Activated naive CD8-positive, alpha-beta T cell (primary cell): ENCODE results near the gene MCAT.
A peak's percentile ranks its signal among the peaks of the same experiment; 100 is the strongest.
"Not testable (repeated sequence)": the region's sequence is repeated elsewhere in the genome, so short reads cannot be mapped to it uniquely, and the experiment has no call there.

Experiments used
- H3K27ac Mint-ChIP-seq: one replicate; pipeline ENCODE4 v1.8.0; 2021; ENCODE audit warnings: mixed read lengths
- H3K27me3 Mint-ChIP-seq: one replicate; pipeline ENCODE4 v1.8.0; 2021; ENCODE audit warnings: mixed read lengths
- H3K36me3 Mint-ChIP-seq: one replicate; pipeline ENCODE4 v1.8.0; 2021; ENCODE audit warnings: mixed read lengths
- H3K4me1 Mint-ChIP-seq: one replicate; pipeline ENCODE4 v1.8.0; 2021; ENCODE audit warnings: low read depth, mixed read lengths
- H3K4me3 Mint-ChIP-seq: one replicate; pipeline ENCODE4 v1.8.0; 2021; ENCODE audit warnings: mild to moderate bottlenecking, mixed read lengths
- H3K9me3 Mint-ChIP-seq: one replicate; pipeline ENCODE4 v1.8.0; 2021; ENCODE audit warnings: low read depth, mixed read lengths

MCAT gene

GRCh38 chr22:43152003-43152356 lies 8.8 kb upstream of the MCAT start:
- Mint-ChIP-seq H3K4me3 (peak overlapping the region; percentile 87), H3K36me3 (no peaks in the 10 kb centered on the region), H3K4me1 (peaks cover 20% of the 10 kb centered on the region), H3K9me3 (no peaks in the 10 kb centered on the region), H3K27ac (peak overlapping the region; percentile 83), H3K27me3 (no peaks in the 10 kb centered on the region)

- H3K4me1 Mint-ChIP-seq: peaks cover 20% of the 10 kb centered on the region
- H3K9me3 Mint-ChIP-seq: no peaks in the 10 kb centered on the region
- H3K27ac Mint-ChIP-seq: peak within 1 kb of the TSS; percentile 88
- no peaks in the 10 kb centered on the region for H3K27me3 Mint-ChIP-seq
- peak within 1 kb of the TSS; percentile 93 for H3K4me3 Mint-ChIP-seq
- H3K36me3 Mint-ChIP-seq: no peaks in the 10 kb centered on the region
Measured at GRCh38 chr22:43151251-43152002, 8.2 kb upstream of the MCAT start, which contains the start of gene TSPO. TSPO (plus strand) TSS chr22:43151559; CDS start chr22:43159239, 7,680 bp downstream.

- H3K36me3 Mint-ChIP-seq: no peaks in the 10 kb centered on the region
- H3K4me3 Mint-ChIP-seq: peak overlapping the region; percentile 93
- peak overlapping the region; percentile 88 for H3K27ac Mint-ChIP-seq
- H3K27me3 Mint-ChIP-seq: no peaks in the 10 kb centered on the region
- H3K9me3 Mint-ChIP-seq: no peaks in the 10 kb centered on the region
- peaks cover 20% of the 10 kb centered on the region for H3K4me1 Mint-ChIP-seq
Measured at GRCh38 chr22:43150731-43151206, 7.6 kb upstream of the MCAT start.

GRCh38 chr22:43148581-43148980 lies 5.4 kb upstream of the MCAT start:
- no peak overlapping the region for H3K27ac Mint-ChIP-seq
- H3K4me3 Mint-ChIP-seq: no peak overlapping the region
- peaks cover 19% of the 10 kb centered on the region for H3K4me1 Mint-ChIP-seq
- no peaks in the 10 kb centered on the region for H3K36me3 Mint-ChIP-seq
- no peaks in the 10 kb centered on the region for H3K9me3 Mint-ChIP-seq
- H3K27me3 Mint-ChIP-seq: no peaks in the 10 kb centered on the region

GRCh38 chr22:43147821-43148220 lies 4.6 kb upstream of the MCAT start:
- Mint-ChIP-seq H3K27me3 (no peaks in the 10 kb centered on the region), H3K4me1 (peaks cover 20% of the 10 kb centered on the region), H3K9me3 (no peaks in the 10 kb centered on the region), H3K4me3 (no peak overlapping the region), H3K27ac (no peak overlapping the region), H3K36me3 (no peaks in the 10 kb centered on the region)

- H3K27me3 Mint-ChIP-seq, H3K36me3 Mint-ChIP-seq, H3K27ac Mint-ChIP-seq, H3K4me3 Mint-ChIP-seq, H3K9me3 Mint-ChIP-seq: not testable (repeated sequence)
- peaks cover 23% of the 10 kb centered on the region for H3K4me1 Mint-ChIP-seq
Measured at GRCh38 chr22:43146332-43146731, 3.1 kb upstream of the MCAT start.

- not testable (repeated sequence) for H3K27me3 Mint-ChIP-seq, H3K4me3 Mint-ChIP-seq, H3K36me3 Mint-ChIP-seq, H3K27ac Mint-ChIP-seq, H3K9me3 Mint-ChIP-seq
- H3K4me1 Mint-ChIP-seq: peaks cover 24% of the 10 kb centered on the region
Measured at GRCh38 chr22:43145371-43145770, 2.2 kb upstream of the MCAT start.

- peaks cover 26% of the 10 kb centered on the region for H3K4me1 Mint-ChIP-seq
Measured at GRCh38 chr22:43144949-43145348, 1.8 kb upstream of the MCAT start.

GRCh38 chr22:43136801-43137200 lies 6.4 kb downstream of the MCAT start:
- H3K27ac Mint-ChIP-seq: no peak overlapping the region
- peaks cover 5% of the 10 kb centered on the region for H3K36me3 Mint-ChIP-seq
- peaks cover 10% of the 10 kb centered on the region for H3K4me1 Mint-ChIP-seq
- no peak overlapping the region for H3K4me3 Mint-ChIP-seq
- H3K27me3 Mint-ChIP-seq: no peaks in the 10 kb centered on the region
- no peaks in the 10 kb centered on the region for H3K9me3 Mint-ChIP-seq

More at GRCh38 chr22:43144949-43145348, 1.8 kb upstream of the MCAT start:
- peaks cover 3% of the 10 kb centered on the region for H3K36me3 Mint-ChIP-seq
- H3K4me3 Mint-ChIP-seq: no peak overlapping the region
- H3K27ac Mint-ChIP-seq: no peak overlapping the region
- H3K9me3 Mint-ChIP-seq: no peaks in the 10 kb centered on the region
- H3K27me3 Mint-ChIP-seq: no peaks in the 10 kb centered on the region

- Mint-ChIP-seq H3K36me3 (peaks cover 5% of the 10 kb centered on the region), H3K4me3 (no peak overlapping the region), H3K9me3 (no peaks in the 10 kb centered on the region), H3K27me3 (no peaks in the 10 kb centered on the region), H3K27ac (no peak overlapping the region), H3K4me1 (peaks cover 7% of the 10 kb centered on the region)
Measured at GRCh38 chr22:43136255-43136654, 6.9 kb downstream of the MCAT start.

GRCh38 chr22:43135565-43135964 lies 7.6 kb downstream of the MCAT start:
- Mint-ChIP-seq H3K4me3 (no peak overlapping the region), H3K9me3 (no peaks in the 10 kb centered on the region), H3K4me1 (peaks cover 2% of the 10 kb centered on the region), H3K36me3 (peaks cover 2% of the 10 kb centered on the region), H3K27me3 (no peaks in the 10 kb centered on the region), H3K27ac (no peak overlapping the region)

GRCh38 chr22:43134553-43134952 lies 8.6 kb downstream of the MCAT start:
- no peaks in the 10 kb centered on the region for H3K9me3 Mint-ChIP-seq
- no peak overlapping the region for H3K4me3 Mint-ChIP-seq
- no peaks in the 10 kb centered on the region for H3K4me1 Mint-ChIP-seq
- peaks cover 2% of the 10 kb centered on the region for H3K36me3 Mint-ChIP-seq
- H3K27me3 Mint-ChIP-seq: no peaks in the 10 kb centered on the region
- H3K27ac Mint-ChIP-seq: no peak overlapping the region

- Mint-ChIP-seq H3K4me1 (no peaks in the 10 kb centered on the region), H3K27ac (no peak overlapping the region), H3K27me3 (no peaks in the 10 kb centered on the region), H3K4me3 (no peak overlapping the region), H3K9me3 (no peaks in the 10 kb centered on the region), H3K36me3 (peaks cover 2% of the 10 kb centered on the region)
Measured at GRCh38 chr22:43133401-43133800, 9.8 kb downstream of the MCAT start.

- Mint-ChIP-seq H3K9me3 (no peaks in the 10 kb centered on the region), H3K36me3 (peaks cover 2% of the 10 kb centered on the region), H3K4me1 (peaks cover under 1% of the 10 kb centered on the region), H3K27me3 (no peaks in the 10 kb centered on the region), H3K4me3 (no peak overlapping the region), H3K27ac (no peak overlapping the region)
Measured at GRCh38 chr22:43131773-43132501, 11.3 kb downstream of the MCAT start.
